DND-41 (cell line): ENCODE results near the gene SLC11A2.

Source experiments
- CTCF ChIP-seq: IDR thresholded peaks from 2 replicates; pipeline ENCODE4 v1.5.1; 2012; ENCODE audit warnings: borderline replicate concordance, low read length, moderate library complexity, mild to moderate bottlenecking; ENCODE audit not compliant: poor library complexity, severe bottlenecking; ENCODE audit errors: extremely low read depth
- EZH2 ChIP-seq: IDR thresholded peaks from 3 replicates; pipeline ENCODE4 v1.6.1; 2012; ENCODE audit warnings: borderline replicate concordance, low read depth, mild to moderate bottlenecking, moderate library complexity, low read length, inconsistent platforms; ENCODE audit not compliant: severe bottlenecking

GRCh38 chr12:51047655-51048540, 21.7 kb upstream of the SLC11A2 start, which contains the start of gene LETMD1:
- TF ChIP-seq CTCF = peak; percentile 97
- no peak for TF ChIP-seq EZH2
